PC-9 (cell line): ENCODE results near the gene THADA. TPM values are rescaled to one million over a fixed set of nuclear protein-coding genes. Genes with fewer than 3 reads are reported as not detected.

Source experiments
- BruUV-seq: library from RNA; stranded (reverse); fragments of 400-500 nt; replicated peaks from 2 replicates; lab custom pipeline; 2021; lab: Mats Ljungman, UMichigan
- CTCF ChIA-PET: fragments of 300-600 bp; sonication (Branson Sonifier 250); formaldehyde crosslinking; loops from one replicate; lab custom pipeline; 2022; ENCODE audit warnings: antibody characterized with exemption; lab: Charles Lee
- POLR2A ChIA-PET: fragments of 300-600 bp; sonication (Branson Sonifier 250); formaldehyde crosslinking; loops from one replicate; lab custom pipeline; 2022; ENCODE audit warnings: antibody characterized with exemption; ENCODE audit not compliant: unreplicated experiment; lab: Charles Lee
- DNase-seq, 2 experiments: peaks; one replicate each; pipeline versions ENCODE4 v3.0.0 to v3.0.0-alpha.2; 2015 to 2022; ENCODE audit warnings: mixed read lengths in 1 of 2
- H2AFZ ChIP-seq: fragments of 200-600 bp; sonication (generic); 2 replicates; pipeline ENCODE4 v1.8.1; 2017; ENCODE audit warnings: antibody characterized with exemption
- H3F3A ChIP-seq: fragments of 200-600 bp; sonication (generic); 2 replicates; pipeline ENCODE4 v1.8.1; 2017; ENCODE audit warnings: antibody characterized with exemption, mild to moderate bottlenecking, low read depth; ENCODE audit not compliant: insufficient read depth
- H3K27ac ChIP-seq: fragments of 200-600 bp; sonication (generic); 2 replicates; pipeline ENCODE4 v1.6.1; 2016; ENCODE audit warnings: mixed run types
- H3K27me3 ChIP-seq: fragments of 200-600 bp; sonication (generic); 2 replicates; pipeline ENCODE4 v1.6.1; 2016; ENCODE audit warnings: low read depth, mixed run types; ENCODE audit not compliant: insufficient read depth
- H3K36me3 ChIP-seq: fragments of 200-600 bp; sonication (generic); 2 replicates; pipeline ENCODE4 v1.6.1; 2016; ENCODE audit warnings: low read depth, mixed run types
- H3K4me1 ChIP-seq: fragments of 200-600 bp; sonication (generic); replicated peaks from 2 replicates; pipeline ENCODE4 v1.6.1; 2016; ENCODE audit warnings: mixed run types; ENCODE audit not compliant: insufficient read depth
- H3K4me2 ChIP-seq: fragments of 200-600 bp; sonication (generic); 2 replicates; pipeline ENCODE4 v1.6.1; 2017; ENCODE audit warnings: mixed run types
- H3K4me3 ChIP-seq: fragments of 200-600 bp; sonication (generic); 2 replicates; pipeline ENCODE4 v1.6.1; 2016; ENCODE audit warnings: mixed run types
- H3K79me2 ChIP-seq: fragments of 200-600 bp; sonication (generic); 2 replicates; pipeline ENCODE4 v1.6.1; 2017; ENCODE audit warnings: low read depth, mixed run types
- H3K9me2 ChIP-seq: fragments of 200-600 bp; sonication (generic); 2 replicates; pipeline ENCODE4 v1.8.1; 2017; ENCODE audit warnings: mild to moderate bottlenecking; ENCODE audit not compliant: insufficient read depth
- H3K9me3 ChIP-seq: fragments of 200-600 bp; sonication (generic); 2 replicates; pipeline ENCODE4 v1.8.1; 2016; ENCODE audit warnings: low read depth; ENCODE audit not compliant: insufficient read depth
- H4K20me1 ChIP-seq: fragments of 200-600 bp; sonication (generic); 2 replicates; pipeline ENCODE4 v1.8.1; 2017; ENCODE audit not compliant: insufficient read depth
- CTCF ChIP-seq: fragments of 200-600 bp; sonication (generic); conservative IDR thresholded peaks from 2 replicates; pipeline ENCODE4 v1.6.1; 2017; ENCODE audit warnings: mixed run types, antibody characterized with exemption, mild to moderate bottlenecking, moderate library complexity
- EZH2 ChIP-seq: fragments of 200-600 bp; sonication (generic); IDR thresholded peaks from 2 replicates; pipeline ENCODE4 v1.8.0; 2017; ENCODE audit warnings: antibody characterized with exemption, low read depth
- intact Hi-C: fragments of 100-400 bp; cut with micrococcal nuclease; formaldehyde crosslinking; loops from one replicate; pipeline ENCODE4 v1.10.0; 2022; ENCODE audit not compliant: unreplicated experiment
- total RNA-seq: library from RNA; stranded (reverse); gene quantifications from 2 replicates; pipeline ENCODE4 v1.2.3, GENCODE V29; 2021

Gene THADA
- total RNA-seq, 1 experiment from 2014 or later = 28.1 TPM

DNA sequence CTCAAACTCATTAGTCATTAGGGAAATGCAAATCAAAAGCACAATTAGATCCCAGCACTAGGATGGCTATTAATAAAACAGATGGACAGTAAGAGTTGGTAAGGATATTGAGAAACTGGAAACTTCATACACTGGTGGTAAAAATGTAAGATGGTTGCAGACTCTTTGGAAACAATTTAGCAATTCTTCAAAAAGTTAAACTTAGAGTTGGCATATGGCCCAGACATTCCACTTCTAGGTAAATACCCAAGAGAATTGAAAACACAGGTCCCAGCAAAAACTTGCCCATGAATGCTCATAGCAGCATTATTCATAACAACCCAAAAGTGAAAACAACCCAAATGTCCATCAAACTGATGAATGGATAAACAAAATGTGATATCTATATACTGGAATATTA lies 284.6 kb downstream of the THADA start:
- POLR2A ChIA-PET = no interaction called here
- Histone ChIP-seq H3K27me3 (no peaks in the 10 kb centered on the region), H3F3A (peaks cover 22% of the 10 kb centered on the region), H3K4me1 (peaks cover 30% of the 10 kb centered on the region), H3K9me2 (no peaks in the 10 kb centered on the region), H3K9me3 (peaks cover 3% of the 10 kb centered on the region; the same call in 1 of the 2 replicates), H3K4me2 (no peak overlapping the region), H2AFZ (no peak overlapping the region), H3K79me2 (no peaks in the 10 kb centered on the region), H3K36me3 (no peaks in the 10 kb centered on the region), H3K4me3 (no peak overlapping the region), H3K27ac (peak overlapping the region; percentile 6; the same call in 1 of the 2 replicates), H4K20me1 (no peaks in the 10 kb centered on the region)
- CTCF ChIA-PET = no interaction called here
- intact Hi-C loops = no loop called here
- no peak for TF ChIP-seq EZH2
- no peak for TF ChIP-seq CTCF
- peak; percentile 21 to 89 for DNase-seq
- no TSS peak for BruUV-seq

DNA sequence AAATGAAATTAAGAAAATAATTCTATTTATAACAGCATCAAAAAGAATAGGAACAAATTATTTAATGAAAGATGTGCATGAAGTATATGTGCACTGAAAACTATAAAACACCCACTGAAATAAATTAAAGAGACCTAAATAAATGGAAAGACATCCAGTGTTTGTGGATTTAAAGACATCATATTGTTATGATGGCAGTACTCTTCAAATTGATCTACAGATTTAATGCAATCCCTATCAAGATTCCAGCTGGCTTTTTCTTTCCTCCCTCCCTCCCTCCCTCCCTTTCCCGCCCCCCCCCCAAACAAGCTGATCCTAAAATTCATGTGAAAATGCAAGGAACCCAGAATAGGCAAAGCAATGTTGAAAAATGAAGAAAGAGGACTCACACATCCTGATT lies 285.9 kb downstream of the THADA start:
- TF ChIP-seq CTCF (no peak), EZH2 (no peak)
- Histone ChIP-seq H4K20me1 (no peaks in the 10 kb centered on the region), H3K4me3 (no peak overlapping the region), H3K4me1 (peaks cover 40% of the 10 kb centered on the region), H3F3A (peaks cover 26% of the 10 kb centered on the region), H2AFZ (no peak overlapping the region), H3K79me2 (no peaks in the 10 kb centered on the region), H3K9me2 (no peaks in the 10 kb centered on the region), H3K4me2 (no peak overlapping the region), H3K27me3 (no peaks in the 10 kb centered on the region), H3K36me3 (no peaks in the 10 kb centered on the region), H3K27ac (no peak overlapping the region), H3K9me3 (peaks cover 3% of the 10 kb centered on the region; the same call in 1 of the 2 replicates)
- POLR2A ChIA-PET = no interaction called here
- intact Hi-C loops = no loop called here
- no TSS peak for BruUV-seq
- CTCF ChIA-PET = interaction anchor here (0.6 kb wide), 2 partner anchors 183 to 211 kb away, joined by 4 to 6 read pairs; no protein-coding TSS in a partner anchor
- no peak for DNase-seq

DNA sequence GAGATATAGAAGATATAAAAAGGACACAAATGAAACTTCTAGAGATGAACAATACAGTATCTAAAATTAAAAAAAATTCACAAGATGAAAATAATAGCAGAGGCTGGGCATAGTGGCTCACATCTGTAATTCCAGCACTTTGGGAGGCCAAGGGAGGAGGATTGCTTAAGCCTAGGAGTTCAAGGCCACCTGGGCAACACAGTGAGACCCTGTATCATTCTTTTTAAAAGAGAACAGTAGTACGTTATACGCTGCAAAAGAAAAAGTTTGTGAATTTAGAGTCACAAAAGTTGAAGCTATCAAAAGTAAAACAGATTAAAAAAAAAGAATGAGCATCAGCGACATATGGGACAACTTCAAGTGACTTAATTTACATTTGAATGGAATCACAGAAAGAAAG lies 287.9 kb downstream of the THADA start:
- Histone ChIP-seq H4K20me1 (no peaks in the 10 kb centered on the region), H3K9me2 (no peaks in the 10 kb centered on the region), H2AFZ (no peak overlapping the region), H3K79me2 (no peaks in the 10 kb centered on the region), H3F3A (peaks cover 29% of the 10 kb centered on the region), H3K36me3 (no peaks in the 10 kb centered on the region), H3K4me2 (no peak overlapping the region), H3K4me1 (peaks cover 44% of the 10 kb centered on the region), H3K27ac (no peak overlapping the region), H3K4me3 (no peak overlapping the region), H3K9me3 (peaks cover 3% of the 10 kb centered on the region; the same call in 1 of the 2 replicates), H3K27me3 (no peaks in the 10 kb centered on the region)
- ChIA-PET POLR2A (no interaction called here), CTCF (no interaction called here)
- no peak for DNase-seq
- no TSS peak for BruUV-seq
- TF ChIP-seq CTCF = no peak
- no peak for TF ChIP-seq EZH2
- intact Hi-C loops = no loop called here
